ENCODE measurements around the gene TMEM9. TPM values are rescaled to one million over a fixed set of nuclear protein-coding genes. Genes with fewer than 3 reads are reported as not detected.

The TMEM9 gene
- total RNA-seq, 1 experiment from 2014 or later = 435 TPM

DNA sequence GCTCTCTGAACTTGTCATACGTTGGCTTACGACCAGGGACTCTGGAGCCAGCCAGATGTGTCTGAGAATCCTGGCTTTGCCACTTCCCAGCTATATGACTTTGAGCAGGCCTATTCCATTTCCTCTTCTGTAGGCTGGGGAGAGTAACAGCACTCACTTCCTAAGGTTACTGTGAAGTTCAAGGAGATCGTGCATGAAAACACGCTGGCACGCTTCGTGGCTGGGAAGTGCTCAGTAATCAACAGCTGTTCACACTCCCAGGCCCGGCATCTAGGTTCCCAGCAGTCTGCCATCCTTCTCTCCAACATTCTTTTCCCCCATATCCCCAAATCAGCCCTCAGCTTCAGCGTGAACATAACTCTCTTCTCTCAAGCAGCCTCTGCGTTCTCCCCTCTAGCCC, 29.3 kb downstream of the TMEM9 start:
- intact Hi-C loops (cut with micrococcal nuclease) = loop anchor here (5.0 kb wide), 1 partner anchor 222 kb away; no protein-coding TSS in a partner anchor
- no peak for ATAC-seq

GRCh38 chr1:201123866-201124265, 30.4 kb downstream of the TMEM9 start:
- no peak overlapping the region for H2AFZ ChIP-seq (ENCODE audit: low read length)
- no peak for TF ChIP-seq EZH2 (IDR thresholded peaks at IDR 0.05; ENCODE audit: low read length, unreplicated experiment)
- no peaks in the 10 kb centered on the region for H3K79me2 ChIP-seq (ENCODE audit: low read length)
- H4K20me1 ChIP-seq (ENCODE audit: low read length) = no peaks in the 10 kb centered on the region
- peaks cover 38% of the 10 kb centered on the region for H3K4me1 ChIP-seq (ENCODE audit: insufficient read depth, low read length)
- H3K9me3 ChIP-seq (ENCODE audit: low read length) = no peaks in the 10 kb centered on the region
- no peak overlapping the region for H3K27ac ChIP-seq (ENCODE audit: low read length)
- ATAC-seq = no peak
- intact Hi-C loops (cut with micrococcal nuclease) = no loop called here
- H3K4me3 ChIP-seq (ENCODE audit: low read length) = no peak overlapping the region
- peak; percentile 71 for DNase-seq
- H3K36me3 ChIP-seq (ENCODE audit: low read depth, low read length) = no peaks in the 10 kb centered on the region
- no peaks in the 10 kb centered on the region for H3K27me3 ChIP-seq (ENCODE audit: low read length)
- no peaks in the 10 kb centered on the region for H3K9me2 ChIP-seq (replicated peaks; ENCODE audit: low read length)
- ChIA-PET POLR2A (ENCODE audit: unreplicated experiment) (no interaction called here), CTCF (interaction anchor here (0.6 kb wide), 1 partner anchor 42 kb away, joined by 4 read pairs; no protein-coding TSS in a partner anchor)
- H3K9ac ChIP-seq (ENCODE audit: low read length) = no peak overlapping the region
- H3K4me2 ChIP-seq (ENCODE audit: low read length) = peak overlapping the region; percentile 8
- BruUV-seq (replicated peaks) = no TSS peak
- no peaks in the 10 kb centered on the region for H3F3A ChIP-seq (ENCODE audit: low read length, unreplicated experiment)

More for the DNA sequence above, 29.3 kb downstream of the TMEM9 start:
- TF ChIP-seq EZH2 (IDR thresholded peaks at IDR 0.05; ENCODE audit: low read length, unreplicated experiment) (no peak), CTCF (conservative IDR thresholded peaks at IDR 0.05; ENCODE audit: low read depth, low read length) (no peak), EZH2phosphoT487 (IDR thresholded peaks at IDR 0.05; ENCODE audit: borderline replicate concordance, low read length) (no peak)
- Histone ChIP-seq H3K79me2 (ENCODE audit: low read length) (no peaks in the 10 kb centered on the region), H3K36me3 (ENCODE audit: low read depth, low read length) (no peaks in the 10 kb centered on the region), H2AFZ (ENCODE audit: low read length) (no peak overlapping the region), H4K20me1 (ENCODE audit: low read length) (no peaks in the 10 kb centered on the region), H3K27me3 (ENCODE audit: low read length) (no peaks in the 10 kb centered on the region), H3K9ac (ENCODE audit: low read length) (no peak overlapping the region), H3K4me1 (ENCODE audit: insufficient read depth, low read length) (peaks cover 38% of the 10 kb centered on the region), H3K4me3 (ENCODE audit: low read length) (no peak overlapping the region), H3K9me2 (replicated peaks; ENCODE audit: low read length) (no peaks in the 10 kb centered on the region), H3K9me3 (ENCODE audit: low read length) (no peaks in the 10 kb centered on the region), H3K4me2 (ENCODE audit: low read length) (no peak overlapping the region), H3F3A (ENCODE audit: low read length, unreplicated experiment) (no peaks in the 10 kb centered on the region), H3K27ac (ENCODE audit: low read length) (no peak overlapping the region)
- CTCF ChIA-PET = no interaction called here
- BruUV-seq (replicated peaks) = no TSS peak
- no peak for DNase-seq
- POLR2A ChIA-PET (ENCODE audit: unreplicated experiment) = interaction anchor here (0.5 kb wide), 1 partner anchor 29 kb away, joined by 7 read pairs; the partner anchor contains the start of gene TMEM9

DNA sequence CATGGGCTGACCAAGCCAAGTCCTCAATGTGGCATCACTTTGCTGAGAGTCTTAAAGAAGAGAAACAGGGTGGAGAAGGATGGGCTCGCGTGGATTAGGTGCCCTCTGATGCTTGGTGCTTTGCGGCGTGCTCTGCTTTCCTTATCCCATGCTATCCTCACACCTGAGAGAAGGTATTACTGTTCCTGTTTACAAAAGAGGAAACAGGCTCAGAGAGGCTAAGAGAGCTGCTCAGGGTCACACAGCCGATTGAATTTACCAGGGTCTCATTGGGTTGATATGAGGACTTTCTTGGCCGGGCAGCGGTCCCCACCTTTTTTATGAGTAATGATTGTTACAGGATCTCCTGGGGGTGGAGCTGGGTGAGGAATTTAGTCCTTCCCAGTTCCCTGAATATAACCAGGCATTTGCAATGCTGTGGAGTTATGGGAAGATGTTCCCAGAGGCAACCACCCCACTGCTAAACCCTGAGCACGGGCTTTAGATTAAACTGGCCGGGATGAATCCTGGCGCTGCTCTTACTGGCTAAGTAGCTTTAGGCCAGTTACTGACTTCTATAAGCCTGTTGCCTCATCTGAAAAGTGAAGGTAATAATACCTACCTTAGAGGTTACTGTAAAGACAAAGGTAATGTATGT, 31.8 kb downstream of the TMEM9 start:
- Histone ChIP-seq H3K4me1 (ENCODE audit: insufficient read depth, low read length) (peaks cover 35% of the 10 kb centered on the region), H3K9ac (ENCODE audit: low read length) (no peak overlapping the region), H3F3A (ENCODE audit: low read length, unreplicated experiment) (no peaks in the 10 kb centered on the region), H3K27ac (ENCODE audit: low read length) (no peak overlapping the region), H3K36me3 (ENCODE audit: low read depth, low read length) (no peaks in the 10 kb centered on the region), H3K79me2 (ENCODE audit: low read length) (no peaks in the 10 kb centered on the region), H3K4me3 (ENCODE audit: low read length) (no peak overlapping the region), H2AFZ (ENCODE audit: low read length) (peak overlapping the region; percentile 16; the same call in 1 of the 2 replicates), H3K27me3 (ENCODE audit: low read length) (no peaks in the 10 kb centered on the region), H3K9me3 (ENCODE audit: low read length) (no peaks in the 10 kb centered on the region), H4K20me1 (ENCODE audit: low read length) (no peaks in the 10 kb centered on the region), H3K4me2 (ENCODE audit: low read length) (peak overlapping the region; percentile 27), H3K9me2 (replicated peaks; ENCODE audit: low read length) (no peaks in the 10 kb centered on the region)
- ChIA-PET CTCF (interaction anchor here (0.7 kb wide), 1 partner anchor 36 kb away, joined by 5 read pairs; no protein-coding TSS in a partner anchor), POLR2A (ENCODE audit: unreplicated experiment) (interaction anchor here (0.6 kb wide), 2 partner anchors 47 to 566 kb away, joined by 3 to 5 read pairs; no protein-coding TSS in a partner anchor)
- BruUV-seq (replicated peaks) = no TSS peak
- intact Hi-C loops (cut with micrococcal nuclease) = no loop called here
- DNase-seq = peak; percentile 71
- no peak for TF ChIP-seq EZH2 (IDR thresholded peaks at IDR 0.05; ENCODE audit: low read length, unreplicated experiment)
- no peak for TF ChIP-seq CTCF (conservative IDR thresholded peaks at IDR 0.05; ENCODE audit: low read depth, low read length)
- no peak for TF ChIP-seq EZH2phosphoT487 (IDR thresholded peaks at IDR 0.05; ENCODE audit: borderline replicate concordance, low read length)
- ATAC-seq = peak; percentile 18
